HAP-1 (cell line): Measurements from ENCODE around the gene KLF6.

Experiments used
- DNase-seq, 2 experiments: peaks; one replicate each; pipeline ENCODE4 v3.0.0-alpha.2; 2016 to 2020; ENCODE audit warnings: low spot score in 2 of 2
- H3K27me3 ChIP-seq: fragments of 250-450 bp; sonication (Bioruptor Pico); 2 replicates; pipeline ENCODE4 v1.5.1; 2020; ENCODE audit warnings: low read depth, mild to moderate bottlenecking, moderate library complexity
- H3K36me3 ChIP-seq: fragments of 250-450 bp; sonication (Bioruptor Pico); replicated peaks from 2 replicates; pipeline ENCODE4 v1.5.1; 2020; ENCODE audit warnings: mild to moderate bottlenecking
- H3K4me1 ChIP-seq: fragments of 250-450 bp; sonication (Bioruptor Pico); 2 replicates; pipeline ENCODE4 v1.5.1; 2020; ENCODE audit warnings: mild to moderate bottlenecking
- H3K4me3 ChIP-seq: fragments of 250-450 bp; sonication (Bioruptor Pico); 2 replicates; pipeline ENCODE4 v1.5.1; 2020; ENCODE audit warnings: mild to moderate bottlenecking, moderate library complexity
- H3K9me3 ChIP-seq: fragments of 250-450 bp; sonication (Bioruptor Pico); 2 replicates; pipeline ENCODE4 v1.5.1; 2020; ENCODE audit warnings: mild to moderate bottlenecking, moderate library complexity
- in situ Hi-C: fragments of 300-500 bp; cut with MboI; formaldehyde crosslinking; loops from 3 replicates; pipeline ENCODE4 v1.14.3; 2020; ENCODE audit warnings: low sequenced_read_pairs, inconsistent platforms, mixed read lengths

KLF6 gene

DNA sequence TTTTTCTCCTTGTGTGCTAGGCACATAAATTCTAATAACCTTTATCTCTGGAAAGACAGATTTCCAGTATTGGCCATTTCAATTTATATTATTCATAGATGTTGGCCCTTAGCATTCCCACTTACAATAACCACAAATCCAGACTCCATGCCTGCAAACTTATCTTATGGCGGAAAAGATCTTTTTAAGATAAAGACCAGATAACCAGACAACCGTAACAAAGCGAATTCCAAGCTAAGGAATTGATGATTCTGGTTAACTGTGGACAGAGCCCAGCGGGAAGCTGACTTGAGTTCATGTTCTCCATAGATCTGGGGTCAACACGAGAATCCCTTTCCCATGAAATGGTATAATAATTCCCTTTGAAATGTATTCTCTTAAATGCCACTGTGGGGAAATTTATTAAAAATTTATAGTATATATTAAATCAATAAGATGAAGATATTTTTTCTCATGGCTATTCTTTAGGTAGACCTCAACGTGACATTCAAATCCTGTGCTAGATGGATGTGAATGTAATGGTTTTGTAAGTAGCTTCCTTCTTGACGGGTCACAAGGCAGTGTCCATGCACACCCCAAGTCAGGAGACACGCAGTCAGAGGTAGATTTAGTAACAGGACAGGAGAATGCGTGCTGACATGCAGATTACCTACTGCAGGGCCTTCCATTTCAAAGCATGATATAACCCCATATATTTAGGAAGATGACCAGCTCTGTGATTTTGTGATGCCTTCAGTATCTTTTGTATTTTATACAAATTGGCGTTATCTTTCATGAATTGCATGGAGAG is 37.7 kb upstream of the KLF6 start:
- H3K4me1 ChIP-seq, result no peaks in the 10 kb centered on the region
- no peaks in the 10 kb centered on the region for H3K9me3 ChIP-seq
- in situ Hi-C loops, result no loop called here
- no peaks in the 10 kb centered on the region for H3K27me3 ChIP-seq
- DNase-seq, result no peak
- no peaks in the 10 kb centered on the region for H3K36me3 ChIP-seq
- H3K4me3 ChIP-seq, result no peak overlapping the region

GRCh38 chr10:3820255-3820654 is 35.2 kb upstream of the KLF6 start:
- Histone ChIP-seq H3K4me1 (no peaks in the 10 kb centered on the region), H3K4me3 (no peak overlapping the region), H3K27me3 (no peaks in the 10 kb centered on the region), H3K36me3 (no peaks in the 10 kb centered on the region), H3K9me3 (no peaks in the 10 kb centered on the region)
- in situ Hi-C loops, result no loop called here
- DNase-seq, result no peak

DNA sequence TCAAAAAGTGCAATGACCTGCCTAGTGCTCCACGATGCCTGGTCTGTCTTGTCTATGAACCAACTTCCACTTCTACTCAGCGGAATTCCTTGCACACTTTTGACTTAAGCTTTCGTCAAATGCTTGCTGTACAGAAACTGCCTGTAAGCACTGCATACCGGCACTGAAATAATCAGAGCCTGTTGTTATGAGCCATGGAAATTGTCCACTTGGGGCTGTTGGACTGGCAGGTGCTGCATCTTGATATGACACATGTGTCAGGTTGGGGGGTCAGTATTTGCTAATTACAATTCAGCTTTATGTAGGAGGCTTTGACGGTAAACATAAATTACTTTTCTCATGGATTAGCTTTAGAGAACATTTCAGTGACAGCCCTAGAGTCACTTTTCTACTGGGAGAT is 32.0 kb upstream of the KLF6 start:
- no peaks in the 10 kb centered on the region for H3K4me1 ChIP-seq
- no peak for DNase-seq
- H3K9me3 ChIP-seq, result no peaks in the 10 kb centered on the region
- H3K27me3 ChIP-seq, result no peaks in the 10 kb centered on the region
- H3K36me3 ChIP-seq, result no peaks in the 10 kb centered on the region
- no peak overlapping the region for H3K4me3 ChIP-seq
- in situ Hi-C loops, result no loop called here

DNA sequence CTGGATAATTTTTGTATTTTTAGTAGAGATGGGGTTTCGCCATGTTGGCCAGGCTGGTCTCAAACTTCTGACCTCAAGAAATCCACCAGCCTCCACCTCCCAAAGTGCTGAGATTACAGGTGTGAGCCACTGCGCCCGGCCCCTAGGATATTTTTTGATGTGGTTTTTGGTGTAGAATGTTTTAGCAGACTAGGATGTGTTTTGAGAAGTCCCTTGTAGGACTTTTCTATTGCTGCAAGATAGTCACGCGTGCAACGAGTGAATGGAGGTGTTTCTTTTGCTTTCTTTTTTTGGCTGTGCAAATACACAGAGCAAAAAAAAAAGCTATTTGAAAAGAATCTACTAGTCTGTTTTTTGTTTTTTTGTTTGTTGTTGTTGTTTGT is 29.8 kb upstream of the KLF6 start:
- Histone ChIP-seq H3K4me1 (no peaks in the 10 kb centered on the region), H3K36me3 (no peaks in the 10 kb centered on the region), H3K9me3 (no peaks in the 10 kb centered on the region), H3K27me3 (no peaks in the 10 kb centered on the region), H3K4me3 (no peak overlapping the region)
- in situ Hi-C loops, result no loop called here
- no peak for DNase-seq

- in situ Hi-C loops, result no loop called here
- Histone ChIP-seq H3K4me1 (no peaks in the 10 kb centered on the region), H3K36me3 (no peaks in the 10 kb centered on the region), H3K9me3 (no peaks in the 10 kb centered on the region), H3K4me3 (no peak overlapping the region), H3K27me3 (no peaks in the 10 kb centered on the region)
- no peak for DNase-seq
These were observed 29.2 kb upstream of the KLF6 start for GRCh38 chr10:3813986-3814837.

- H3K27me3 ChIP-seq, result no peaks in the 10 kb centered on the region
- H3K4me3 ChIP-seq, result no peak overlapping the region
- H3K9me3 ChIP-seq, result no peaks in the 10 kb centered on the region
- H3K36me3 ChIP-seq, result no peaks in the 10 kb centered on the region
- in situ Hi-C loops, result no loop called here
- DNase-seq, result no peak
- no peaks in the 10 kb centered on the region for H3K4me1 ChIP-seq
These were observed 28.3 kb upstream of the KLF6 start for GRCh38 chr10:3813267-3813666.

DNA sequence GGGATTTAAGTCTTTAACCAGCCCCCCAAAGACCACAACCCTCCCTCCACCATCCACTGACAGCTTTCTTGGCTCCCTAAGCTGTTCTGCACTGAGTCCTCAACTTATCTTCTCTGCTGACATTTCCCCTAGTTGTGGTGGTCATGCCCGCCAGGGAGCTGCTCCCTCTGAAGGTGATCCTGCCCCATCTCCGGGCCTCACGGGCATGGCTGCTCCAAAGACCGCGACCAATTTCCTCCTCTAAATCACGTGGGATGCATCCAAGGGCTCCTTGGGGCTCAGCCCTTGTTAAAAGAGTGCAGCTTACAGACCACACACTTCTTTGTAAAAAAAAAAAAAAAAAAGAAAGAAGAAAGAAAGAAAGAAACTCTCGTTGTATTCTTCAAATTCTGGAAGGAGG is 27.1 kb upstream of the KLF6 start:
- H3K4me1 ChIP-seq, result no peaks in the 10 kb centered on the region

GRCh38 chr10:3811291-3811870 is 26.4 kb upstream of the KLF6 start:
- no peaks in the 10 kb centered on the region for H3K9me3 ChIP-seq
- H3K36me3 ChIP-seq, result no peaks in the 10 kb centered on the region
- in situ Hi-C loops, result no loop called here
- DNase-seq, result no peak
- no peaks in the 10 kb centered on the region for H3K4me1 ChIP-seq
- no peak overlapping the region for H3K4me3 ChIP-seq
- H3K27me3 ChIP-seq, result no peaks in the 10 kb centered on the region

More for the DNA sequence above, 27.1 kb upstream of the KLF6 start:
- Histone ChIP-seq H3K9me3 (no peaks in the 10 kb centered on the region), H3K36me3 (no peaks in the 10 kb centered on the region), H3K4me3 (no peak overlapping the region), H3K27me3 (no peaks in the 10 kb centered on the region)
- in situ Hi-C loops, result no loop called here
- DNase-seq, result no peak

DNA sequence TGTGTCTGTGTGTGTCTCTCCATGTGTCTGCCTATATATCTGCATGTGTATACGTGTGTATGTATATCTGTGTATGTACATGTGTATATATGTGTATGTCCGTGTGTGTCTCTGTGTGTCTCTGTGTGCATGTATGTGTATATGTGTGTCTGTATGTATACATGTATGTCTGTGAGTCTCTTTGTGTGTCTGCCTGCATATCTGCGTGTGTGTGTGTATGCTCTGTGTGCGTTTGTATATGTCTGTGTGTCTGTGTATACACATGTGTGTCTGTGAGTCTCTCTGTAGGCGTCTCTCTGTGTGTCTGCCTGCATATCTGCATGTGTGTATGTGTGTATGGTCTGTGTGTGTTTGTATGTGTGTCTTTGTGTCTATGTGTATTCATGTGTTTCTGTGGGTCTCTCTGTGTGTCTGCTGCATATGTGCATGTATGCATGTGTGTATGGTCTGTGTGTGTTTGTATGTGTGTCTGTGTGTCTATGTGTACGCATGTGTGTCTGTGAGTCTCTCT is 23.7 kb upstream of the KLF6 start:
- Histone ChIP-seq H3K27me3 (no peaks in the 10 kb centered on the region), H3K9me3 (no peaks in the 10 kb centered on the region), H3K36me3 (no peaks in the 10 kb centered on the region), H3K4me1 (no peaks in the 10 kb centered on the region), H3K4me3 (no peak overlapping the region)
- DNase-seq, result no peak
- in situ Hi-C loops, result no loop called here

DNA sequence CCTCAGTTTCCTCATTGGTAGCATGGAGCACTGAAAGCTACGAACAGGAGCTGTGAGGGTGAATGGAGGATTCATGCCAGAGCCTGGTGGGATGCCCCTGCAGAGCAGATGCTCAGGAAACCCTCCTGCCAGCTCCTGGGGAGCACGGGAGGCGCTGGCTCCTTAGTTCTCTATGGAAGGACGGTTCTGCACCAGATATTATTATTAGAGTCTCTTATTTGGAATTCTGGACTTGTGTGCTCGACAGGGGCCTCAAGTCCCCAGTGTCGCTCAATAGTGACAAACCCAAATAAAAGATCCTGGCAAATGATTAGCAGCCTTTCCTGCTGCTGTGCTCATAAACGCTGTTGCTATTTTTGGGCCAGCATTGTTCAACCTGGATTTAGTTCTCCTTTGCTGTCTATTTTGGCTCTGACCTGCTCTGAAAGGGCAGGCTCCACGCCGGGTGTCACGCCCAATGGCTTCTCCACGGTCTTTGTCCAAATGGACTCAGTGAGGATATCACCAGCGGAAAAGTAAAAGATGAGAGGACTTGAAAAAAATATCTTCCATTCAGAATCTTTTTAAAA is 23.0 kb upstream of the KLF6 start:
- DNase-seq, result no peak
- no peaks in the 10 kb centered on the region for H3K27me3 ChIP-seq
- in situ Hi-C loops, result no loop called here
- H3K36me3 ChIP-seq, result no peaks in the 10 kb centered on the region
- no peak overlapping the region for H3K4me3 ChIP-seq
- no peaks in the 10 kb centered on the region for H3K4me1 ChIP-seq
- no peaks in the 10 kb centered on the region for H3K9me3 ChIP-seq

GRCh38 chr10:3807211-3807927 is 22.4 kb upstream of the KLF6 start:
- DNase-seq, result no peak
- Histone ChIP-seq H3K4me3 (no peak overlapping the region), H3K4me1 (no peaks in the 10 kb centered on the region), H3K9me3 (no peaks in the 10 kb centered on the region), H3K27me3 (no peaks in the 10 kb centered on the region), H3K36me3 (no peaks in the 10 kb centered on the region)
- in situ Hi-C loops, result no loop called here

GRCh38 chr10:3806603-3807002 is 21.6 kb upstream of the KLF6 start:
- in situ Hi-C loops, result no loop called here
- no peaks in the 10 kb centered on the region for H3K4me1 ChIP-seq
- DNase-seq, result no peak
- no peaks in the 10 kb centered on the region for H3K36me3 ChIP-seq
- no peak overlapping the region for H3K4me3 ChIP-seq
- no peaks in the 10 kb centered on the region for H3K27me3 ChIP-seq
- no peaks in the 10 kb centered on the region for H3K9me3 ChIP-seq

DNA sequence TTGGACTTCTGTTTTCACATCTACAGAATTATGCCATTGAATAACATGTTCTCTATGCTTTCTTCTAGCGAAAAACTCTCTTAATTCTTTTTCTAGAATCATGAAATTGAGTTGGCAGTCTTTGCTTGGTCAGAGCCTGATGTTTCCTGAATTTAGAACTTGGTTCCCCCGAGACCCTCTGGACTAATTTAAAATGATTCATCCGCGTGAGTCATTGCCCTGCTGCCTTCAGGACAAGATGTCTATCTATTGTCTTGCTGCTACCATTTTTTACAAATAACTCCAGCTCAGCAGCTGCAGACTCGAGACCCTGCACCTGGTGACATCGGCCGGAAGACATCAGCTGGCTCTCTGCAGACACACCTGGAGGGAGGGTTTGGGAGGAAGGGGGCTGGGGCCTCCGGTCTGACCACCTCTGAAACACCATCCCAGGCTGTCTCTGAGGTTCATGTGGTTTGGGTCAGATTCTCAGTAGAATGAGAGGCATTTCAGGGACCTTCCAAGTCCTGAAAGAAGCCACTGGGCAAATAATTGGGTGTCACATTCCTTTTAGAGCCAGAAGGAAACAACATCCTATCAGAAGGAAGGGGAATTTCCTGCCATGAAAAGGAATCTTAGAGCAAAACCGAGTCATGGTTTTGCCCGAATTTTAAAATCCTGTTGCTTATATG is 20.9 kb upstream of the KLF6 start:
- Histone ChIP-seq H3K4me3 (no peak overlapping the region), H3K9me3 (no peaks in the 10 kb centered on the region), H3K27me3 (no peaks in the 10 kb centered on the region), H3K36me3 (no peaks in the 10 kb centered on the region), H3K4me1 (no peaks in the 10 kb centered on the region)
- no peak for DNase-seq
- in situ Hi-C loops, result no loop called here
